ENCODE measurements around the gene C8A.

DNA sequence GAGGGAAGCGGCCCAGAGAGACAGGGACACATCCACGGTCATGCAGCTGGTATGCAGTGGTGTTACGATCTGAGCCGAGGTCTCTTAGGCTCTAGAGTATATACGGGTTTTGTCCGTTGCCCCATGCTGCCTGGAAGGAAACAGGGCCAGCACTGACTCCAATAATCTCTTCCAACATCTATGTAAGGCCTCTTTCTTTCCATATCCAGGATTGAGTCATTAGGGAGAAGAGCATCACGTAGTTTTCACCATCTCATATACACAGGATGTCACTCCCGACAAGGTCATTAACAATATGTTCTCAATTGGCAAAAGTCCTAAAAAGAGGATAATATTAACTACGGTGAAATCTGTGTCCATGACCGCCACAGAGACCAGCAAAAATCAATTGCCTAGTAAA is 106.8 kb downstream of the C8A start:
- TF ChIP-seq POLR2A (IDR thresholded peaks at IDR 0.05) (no peak), EP300 (IDR thresholded peaks at IDR 0.05) (no peak)
